ENCODE data around the gene HSD17B3. TPM values are rescaled to one million over a fixed set of nuclear protein-coding genes. Genes with fewer than 3 reads are reported as not detected.

The HSD17B3 gene
- total and polyA plus RNA-seq, 2 experiments from 2014 or later = not detected

- Mint-ChIP-seq H3K27ac (no peak overlapping the region; the same call in 1 of the 2 replicates), H3K4me3 (no peak overlapping the region), H3K27me3 (ENCODE audit: insufficient read depth, low read depth, poor library complexity) (peaks cover 6% of the 10 kb centered on the region), H3K36me3 (ENCODE audit: low read depth) (peaks cover 4% of the 10 kb centered on the region; the same call in 2 of the 3 replicates), H3K4me1 (no peaks in the 10 kb centered on the region; the same call in 2 of the 3 replicates), H3K9me3 (peaks cover 2% of the 10 kb centered on the region; the same call in 2 of the 3 replicates)
- Histone ChIP-seq H3K79me2 (replicated peaks; ENCODE audit: insufficient read depth) (no peaks in the 10 kb centered on the region), H3K27ac (ENCODE audit: low read depth) (no peak overlapping the region), H3K27me3 (ENCODE audit: insufficient read depth) (no peaks in the 10 kb centered on the region), H3K4me3 (no peak overlapping the region), H3K36me3 (ENCODE audit: insufficient read depth) (no peaks in the 10 kb centered on the region), H4K20me1 (replicated peaks; ENCODE audit: insufficient read depth) (no peaks in the 10 kb centered on the region), H3K4me1 (ENCODE audit: insufficient read depth) (no peaks in the 10 kb centered on the region), H3F3A (replicated peaks; ENCODE audit: low read depth) (no peaks in the 10 kb centered on the region), H3K9me2 (ENCODE audit: insufficient read depth) (no peaks in the 10 kb centered on the region), H2AFZ (no peak overlapping the region), H3K4me2 (no peak overlapping the region)
- DNase-seq (ENCODE audit: low spot score) (no peak), ATAC-seq (no peak)
- TF ChIP-seq JUNB (IDR thresholded peaks at IDR 0.05; ENCODE audit: unreplicated experiment) = no peak
Observed at GRCh38 chr9:96243778-96244177, 58.2 kb downstream of the HSD17B3 start.

- no peaks in the 10 kb centered on the region for H3K79me2 ChIP-seq (replicated peaks; ENCODE audit: insufficient read depth)
Observed at GRCh38 chr9:96242811-96243210, 59.2 kb downstream of the HSD17B3 start.

GRCh38 chr9:96241391-96241809 is 60.6 kb downstream of the HSD17B3 start:
- no peak for DNase-seq (ENCODE audit: low spot score)
- TF ChIP-seq EZH2phosphoT487 (IDR thresholded peaks at IDR 0.05; ENCODE audit: unreplicated experiment) (no peak), EZH2 (IDR thresholded peaks at IDR 0.05; ENCODE audit: low read depth, unreplicated experiment) (no peak), ZNF114 (CRISPR knock-in tag; IDR thresholded peaks at IDR 0.05) (no peak), REST (IDR thresholded peaks at IDR 0.05; ENCODE audit: unreplicated experiment) (no peak), JUNB (IDR thresholded peaks at IDR 0.05; ENCODE audit: unreplicated experiment) (no peak)

More at GRCh38 chr9:96242811-96243210, 59.2 kb downstream of the HSD17B3 start:
- no peak overlapping the region for H3K4me3 Mint-ChIP-seq
- Histone ChIP-seq H3F3A (replicated peaks; ENCODE audit: low read depth) (no peaks in the 10 kb centered on the region), H3K36me3 (ENCODE audit: insufficient read depth) (no peaks in the 10 kb centered on the region), H3K4me1 (ENCODE audit: insufficient read depth) (no peaks in the 10 kb centered on the region), H3K9me2 (ENCODE audit: insufficient read depth) (no peaks in the 10 kb centered on the region), H3K4me2 (no peak overlapping the region), H3K4me3 (no peak overlapping the region), H4K20me1 (replicated peaks; ENCODE audit: insufficient read depth) (no peaks in the 10 kb centered on the region), H3K27me3 (ENCODE audit: insufficient read depth) (no peaks in the 10 kb centered on the region), H3K27ac (ENCODE audit: low read depth) (no peak overlapping the region), H2AFZ (0 out of 2 replicates have a peak overlapping the region, but pooled peaks have one; percentile 10)
- H3K27ac Mint-ChIP-seq = no peak overlapping the region
- DNase-seq (ENCODE audit: low spot score) = no peak
- TF ChIP-seq POLR2AphosphoS5 (IDR thresholded peaks at IDR 0.05; ENCODE audit: low read depth) = no peak
- TF ChIP-seq CTCF (conservative IDR thresholded peaks at IDR 0.05; ENCODE audit: low read depth in 2 of 2) = no peak
- peaks cover 2% of the 10 kb centered on the region; the same call in 2 of the 3 replicates for H3K9me3 Mint-ChIP-seq
- no peaks in the 10 kb centered on the region; the same call in 2 of the 3 replicates for H3K4me1 Mint-ChIP-seq
- peaks cover 4% of the 10 kb centered on the region; the same call in 2 of the 3 replicates for H3K36me3 Mint-ChIP-seq (ENCODE audit: low read depth)
- ATAC-seq = no peak
- peaks cover 9% of the 10 kb centered on the region for H3K27me3 Mint-ChIP-seq (ENCODE audit: insufficient read depth, low read depth, poor library complexity)

More at GRCh38 chr9:96241391-96241809, 60.6 kb downstream of the HSD17B3 start:
- no peak overlapping the region for H3K27ac Mint-ChIP-seq
- Histone ChIP-seq H3K36me3 (ENCODE audit: insufficient read depth) (no peaks in the 10 kb centered on the region), H3K9me2 (ENCODE audit: insufficient read depth) (no peaks in the 10 kb centered on the region), H2AFZ (no peak overlapping the region), H3F3A (replicated peaks; ENCODE audit: low read depth) (no peaks in the 10 kb centered on the region), H3K4me2 (no peak overlapping the region), H4K20me1 (replicated peaks; ENCODE audit: insufficient read depth) (no peaks in the 10 kb centered on the region), H3K27me3 (ENCODE audit: insufficient read depth) (no peaks in the 10 kb centered on the region), H3K79me2 (replicated peaks; ENCODE audit: insufficient read depth) (no peaks in the 10 kb centered on the region), H3K27ac (ENCODE audit: low read depth) (no peak overlapping the region), H3K4me3 (no peak overlapping the region), H3K4me1 (ENCODE audit: insufficient read depth) (no peaks in the 10 kb centered on the region)
- H3K9me3 Mint-ChIP-seq = peaks cover 2% of the 10 kb centered on the region; the same call in 2 of the 3 replicates
- peaks cover 4% of the 10 kb centered on the region; the same call in 2 of the 3 replicates for H3K36me3 Mint-ChIP-seq (ENCODE audit: low read depth)
- no peak overlapping the region for H3K4me3 Mint-ChIP-seq
- H3K4me1 Mint-ChIP-seq = no peaks in the 10 kb centered on the region; the same call in 2 of the 3 replicates
- ATAC-seq = no peak
- H3K27me3 Mint-ChIP-seq (ENCODE audit: insufficient read depth, low read depth, poor library complexity) = peaks cover 5% of the 10 kb centered on the region

All from GM23338 (cell line).